Type B pancreatic cell (in vitro differentiated cells): ENCODE measurements around the gene PPM1J. TPM values are rescaled to one million over a fixed set of nuclear protein-coding genes. Genes with fewer than 3 reads are reported as not detected.
A peak's percentile ranks its signal among the peaks of the same experiment; 100 is the strongest.

Experiments used
- DNase-seq: peaks from one replicate; pipeline ENCODE4 v3.0.0; 2021; ENCODE audit warnings: mixed read lengths; ENCODE audit not compliant: unreplicated experiment; ENCODE audit errors: extremely low spot score
- H3K27ac Mint-ChIP-seq: 2 replicates; pipeline ENCODE4 v1.8.0; 2021; ENCODE audit warnings: mild to moderate bottlenecking, mixed read lengths
- H3K27me3 Mint-ChIP-seq: 2 replicates; pipeline ENCODE4 v1.8.0; 2021; ENCODE audit warnings: mixed read lengths
- H3K36me3 Mint-ChIP-seq: 2 replicates; pipeline ENCODE4 v1.8.0; 2021; ENCODE audit warnings: mixed read lengths
- H3K4me1 Mint-ChIP-seq: one replicate; pipeline ENCODE4 v1.8.0; 2021; ENCODE audit warnings: mixed read lengths; ENCODE audit not compliant: unreplicated experiment
- H3K4me3 Mint-ChIP-seq: 2 replicates; pipeline ENCODE4 v1.8.0; 2021; ENCODE audit warnings: mild to moderate bottlenecking, mixed read lengths
- H3K9me3 Mint-ChIP-seq: 2 replicates; pipeline ENCODE4 v1.8.0; 2021; ENCODE audit warnings: mixed read lengths
- total RNA-seq: library from RNA; stranded (reverse); gene quantifications from 2 replicates; pipeline ENCODE4 v1.2.1, GENCODE V29; 2021; ENCODE audit warnings: low replicate concordance
- TF ChIP-seq, protein P1 (sequence below): fragments of 200-600 bp; sonication (generic); conservative IDR thresholded peaks from 2 replicates; pipeline ENCODE4 v1.5.0; 2021; ENCODE audit warnings: antibody characterized with exemption, mild to moderate bottlenecking

PPM1J gene
- total RNA-seq, 1 donor from 2014 or later, result 2.5 TPM

DNA sequence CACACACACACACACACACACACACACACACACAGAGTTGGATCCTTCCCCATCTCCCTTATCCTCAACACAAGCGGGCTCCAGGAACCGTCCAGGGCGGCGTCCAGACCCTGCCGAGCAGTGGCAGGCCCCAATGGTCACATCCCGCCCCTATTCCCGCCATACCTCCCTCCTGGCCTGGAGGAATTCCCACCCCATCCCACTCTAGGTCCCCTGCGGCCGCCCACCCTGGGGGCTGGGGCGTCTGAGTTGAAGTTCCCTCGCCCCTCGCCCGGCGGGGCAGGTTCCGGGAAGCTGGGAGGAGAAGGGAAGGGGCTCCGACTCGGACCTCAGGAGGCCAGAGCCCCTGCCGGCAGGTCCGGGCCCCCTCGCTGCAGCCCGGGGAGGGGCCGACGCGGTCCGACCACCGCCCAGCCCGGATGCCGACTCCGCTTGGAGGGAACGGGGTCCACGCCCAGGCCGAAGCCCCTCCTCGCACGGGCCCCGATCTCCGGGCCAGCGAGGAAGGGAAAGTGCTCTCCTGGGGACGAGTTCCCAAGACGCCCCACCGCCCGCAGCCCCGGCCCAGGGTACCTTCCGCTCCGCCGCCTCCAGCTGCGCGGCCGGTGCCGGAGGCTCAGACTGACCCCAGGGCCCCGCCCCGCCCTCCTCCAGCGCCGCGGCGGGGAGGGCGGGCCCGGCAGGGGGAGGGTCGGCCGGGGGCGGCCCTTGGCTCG is 8.5 kb downstream of the PPM1J start, which contains the start of gene RHOC:
Gene RHOC, minus strand, starts transcription at position 623 of the 716 bp plus-strand sequence. CDS start 3,328 bp downstream, outside the sequence.
- DNase-seq, result peak; percentile 73
- peaks cover 9% of the 10 kb centered on the region for H3K36me3 Mint-ChIP-seq
- H3K27ac Mint-ChIP-seq, result peak within 1 kb of the TSS; percentile 91
- H3K4me1 Mint-ChIP-seq, result peaks cover 42% of the 10 kb centered on the region
- TF ChIP-seq, protein P1, sequence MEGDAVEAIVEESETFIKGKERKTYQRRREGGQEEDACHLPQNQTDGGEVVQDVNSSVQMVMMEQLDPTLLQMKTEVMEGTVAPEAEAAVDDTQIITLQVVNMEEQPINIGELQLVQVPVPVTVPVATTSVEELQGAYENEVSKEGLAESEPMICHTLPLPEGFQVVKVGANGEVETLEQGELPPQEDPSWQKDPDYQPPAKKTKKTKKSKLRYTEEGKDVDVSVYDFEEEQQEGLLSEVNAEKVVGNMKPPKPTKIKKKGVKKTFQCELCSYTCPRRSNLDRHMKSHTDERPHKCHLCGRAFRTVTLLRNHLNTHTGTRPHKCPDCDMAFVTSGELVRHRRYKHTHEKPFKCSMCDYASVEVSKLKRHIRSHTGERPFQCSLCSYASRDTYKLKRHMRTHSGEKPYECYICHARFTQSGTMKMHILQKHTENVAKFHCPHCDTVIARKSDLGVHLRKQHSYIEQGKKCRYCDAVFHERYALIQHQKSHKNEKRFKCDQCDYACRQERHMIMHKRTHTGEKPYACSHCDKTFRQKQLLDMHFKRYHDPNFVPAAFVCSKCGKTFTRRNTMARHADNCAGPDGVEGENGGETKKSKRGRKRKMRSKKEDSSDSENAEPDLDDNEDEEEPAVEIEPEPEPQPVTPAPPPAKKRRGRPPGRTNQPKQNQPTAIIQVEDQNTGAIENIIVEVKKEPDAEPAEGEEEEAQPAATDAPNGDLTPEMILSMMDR, result no peak
- H3K9me3 Mint-ChIP-seq, result no peaks in the 10 kb centered on the region
- H3K27me3 Mint-ChIP-seq, result peaks cover 27% of the 10 kb centered on the region
- peak within 1 kb of the TSS; percentile 87 for H3K4me3 Mint-ChIP-seq

DNA sequence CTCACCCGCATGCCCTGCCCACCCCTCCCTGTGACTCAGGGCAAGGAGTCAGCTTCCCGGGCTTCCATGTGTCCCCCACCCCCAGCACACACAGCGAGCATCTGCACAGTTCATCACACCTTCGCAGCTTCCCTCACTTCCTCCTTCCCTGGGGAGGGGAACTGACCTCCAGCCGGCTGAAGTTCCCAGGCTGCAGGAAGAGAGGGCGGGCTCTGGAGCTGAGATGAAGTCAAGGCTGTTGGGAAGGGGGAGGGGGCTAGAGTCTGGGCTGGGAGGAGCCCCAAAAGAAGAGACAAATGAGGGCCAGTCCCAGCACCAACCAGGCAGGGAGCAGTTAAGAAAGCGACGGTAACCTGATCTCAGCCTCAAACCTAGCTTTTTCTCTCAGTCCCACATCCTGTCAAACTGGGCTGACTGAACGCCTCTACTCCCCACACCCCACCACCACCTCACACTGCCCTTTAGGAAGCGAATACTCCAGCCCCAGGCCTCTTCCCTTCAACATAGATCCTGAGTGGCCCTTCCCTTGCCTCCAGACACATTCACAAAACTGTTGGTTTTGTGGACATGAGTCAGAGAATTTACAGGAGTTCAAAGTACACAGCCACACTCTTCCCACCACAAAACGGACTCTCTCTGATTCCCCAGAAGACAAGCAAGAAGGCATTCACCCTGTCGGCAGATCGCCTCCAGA is 10.1 kb downstream of the PPM1J start:
- TF ChIP-seq, protein P1, result no peak
- Mint-ChIP-seq H3K27me3 (peaks cover 13% of the 10 kb centered on the region), H3K4me1 (peaks cover 55% of the 10 kb centered on the region), H3K9me3 (no peaks in the 10 kb centered on the region), H3K27ac (peak overlapping the region; percentile 91), H3K36me3 (peaks cover 14% of the 10 kb centered on the region), H3K4me3 (peak overlapping the region; percentile 87)
- DNase-seq, result peak; percentile 81

GRCh38 chr1:112704391-112704933 is 10.7 kb downstream of the PPM1J start:
- H3K27ac Mint-ChIP-seq, result peak overlapping the region; percentile 91
- H3K4me3 Mint-ChIP-seq, result peak overlapping the region; percentile 87
- peaks cover 7% of the 10 kb centered on the region for H3K27me3 Mint-ChIP-seq
- TF ChIP-seq, protein P1, result no peak
- peaks cover 61% of the 10 kb centered on the region for H3K4me1 Mint-ChIP-seq
- H3K36me3 Mint-ChIP-seq, result peaks cover 19% of the 10 kb centered on the region
- peak; percentile 55 for DNase-seq
- H3K9me3 Mint-ChIP-seq, result no peaks in the 10 kb centered on the region

DNA sequence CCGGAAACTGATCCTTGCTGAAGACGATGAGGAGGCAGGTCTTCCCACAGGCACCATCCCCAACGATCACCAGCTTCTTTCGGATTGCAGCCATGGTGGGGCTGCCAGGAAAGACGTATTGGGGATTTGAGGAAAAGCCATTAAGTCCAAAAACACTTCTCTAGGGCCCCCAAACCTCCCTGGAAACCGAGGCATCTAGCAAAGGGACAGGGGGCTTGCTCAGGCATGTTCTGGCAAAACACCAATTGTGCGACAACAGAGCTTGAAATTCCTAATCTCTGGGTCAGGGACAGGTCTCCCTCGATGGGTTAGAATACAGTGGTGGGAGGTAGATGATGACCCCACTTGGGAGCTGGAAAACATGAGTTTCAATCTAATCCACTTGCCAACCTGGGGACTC is 11.4 kb downstream of the PPM1J start:
- Mint-ChIP-seq H3K9me3 (no peaks in the 10 kb centered on the region), H3K27ac (peak overlapping the region; percentile 91), H3K4me3 (peak overlapping the region; percentile 87), H3K4me1 (peaks cover 68% of the 10 kb centered on the region), H3K36me3 (peaks cover 25% of the 10 kb centered on the region), H3K27me3 (peaks cover 4% of the 10 kb centered on the region)
- DNase-seq, result no peak
- TF ChIP-seq, protein P1, result no peak

DNA sequence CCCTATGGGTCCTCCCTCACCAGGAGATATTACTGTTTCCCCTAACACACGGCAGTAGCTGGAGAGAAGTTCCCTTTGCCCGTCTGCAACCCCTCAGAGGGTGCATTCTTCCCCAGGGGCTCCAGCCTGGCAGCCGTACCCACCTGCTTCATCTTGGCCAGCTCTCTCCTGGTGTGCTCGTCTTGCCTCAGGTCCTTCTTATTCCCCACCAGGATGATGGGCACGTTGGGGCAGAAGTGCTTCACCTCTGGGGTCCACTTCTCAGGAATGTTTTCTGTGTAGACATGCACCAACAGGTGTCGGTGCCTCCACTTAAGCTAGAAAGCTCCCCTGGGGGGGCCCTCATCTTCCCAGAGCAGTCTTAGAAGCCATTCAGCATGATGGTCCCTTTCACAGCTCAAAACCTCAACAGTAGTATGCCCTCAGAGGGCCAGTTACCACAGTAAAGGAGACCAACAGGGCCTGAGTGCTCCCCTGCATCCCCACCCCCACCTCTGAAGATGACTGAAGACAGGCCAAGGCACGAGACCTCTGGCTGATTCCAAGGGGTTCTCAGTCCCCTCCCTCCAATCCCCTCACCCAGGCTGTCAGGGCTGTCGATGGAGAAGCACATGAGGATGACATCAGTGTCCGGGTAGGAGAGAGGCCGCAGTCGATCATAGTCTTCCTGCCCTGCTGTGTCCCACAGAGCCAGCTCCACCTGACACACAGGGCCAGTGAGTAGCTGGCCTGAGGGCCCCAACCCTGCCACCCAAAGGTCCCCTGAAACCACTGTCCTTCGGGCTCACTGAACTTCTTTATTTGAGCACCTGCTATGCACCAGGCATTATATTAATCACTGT is 12.5 kb downstream of the PPM1J start:
- Mint-ChIP-seq H3K27ac (peak overlapping the region; percentile 44), H3K36me3 (peaks cover 27% of the 10 kb centered on the region), H3K9me3 (no peaks in the 10 kb centered on the region), H3K4me1 (peaks cover 69% of the 10 kb centered on the region), H3K27me3 (peaks cover 2% of the 10 kb centered on the region), H3K4me3 (peak overlapping the region; percentile 67)
- DNase-seq, result peak; percentile 63
- TF ChIP-seq, protein P1, result no peak
